Measurements from ENCODE around the gene TEX2.
"Not testable (repeated sequence)": the region's sequence is repeated elsewhere in the genome, so short reads cannot be mapped to it uniquely, and the experiment has no call there.

The TEX2 gene

DNA sequence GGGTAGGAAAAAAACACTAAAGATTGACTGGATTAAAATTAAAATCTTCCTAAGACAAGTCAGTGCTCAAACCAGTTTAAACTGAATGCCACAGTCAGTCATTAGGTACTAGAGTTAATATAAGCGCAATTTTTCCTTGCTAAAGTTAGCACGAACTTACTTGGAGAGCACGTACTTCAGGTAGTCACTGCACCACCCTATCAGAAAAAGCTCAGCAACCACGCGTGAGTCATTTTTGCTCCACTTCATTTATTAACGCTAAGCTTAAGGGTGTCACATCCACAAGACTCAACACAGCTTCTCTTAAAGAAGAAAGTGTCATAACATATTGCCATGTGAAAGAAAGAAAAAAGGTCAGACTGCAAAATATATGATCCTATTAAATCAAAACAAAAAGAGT, 53.1 kb downstream of the TEX2 start:
- no peaks in the 10 kb centered on the region for H3K4me1 ChIP-seq (ENCODE audit: low read length)
- TF ChIP-seq, protein P1, sequence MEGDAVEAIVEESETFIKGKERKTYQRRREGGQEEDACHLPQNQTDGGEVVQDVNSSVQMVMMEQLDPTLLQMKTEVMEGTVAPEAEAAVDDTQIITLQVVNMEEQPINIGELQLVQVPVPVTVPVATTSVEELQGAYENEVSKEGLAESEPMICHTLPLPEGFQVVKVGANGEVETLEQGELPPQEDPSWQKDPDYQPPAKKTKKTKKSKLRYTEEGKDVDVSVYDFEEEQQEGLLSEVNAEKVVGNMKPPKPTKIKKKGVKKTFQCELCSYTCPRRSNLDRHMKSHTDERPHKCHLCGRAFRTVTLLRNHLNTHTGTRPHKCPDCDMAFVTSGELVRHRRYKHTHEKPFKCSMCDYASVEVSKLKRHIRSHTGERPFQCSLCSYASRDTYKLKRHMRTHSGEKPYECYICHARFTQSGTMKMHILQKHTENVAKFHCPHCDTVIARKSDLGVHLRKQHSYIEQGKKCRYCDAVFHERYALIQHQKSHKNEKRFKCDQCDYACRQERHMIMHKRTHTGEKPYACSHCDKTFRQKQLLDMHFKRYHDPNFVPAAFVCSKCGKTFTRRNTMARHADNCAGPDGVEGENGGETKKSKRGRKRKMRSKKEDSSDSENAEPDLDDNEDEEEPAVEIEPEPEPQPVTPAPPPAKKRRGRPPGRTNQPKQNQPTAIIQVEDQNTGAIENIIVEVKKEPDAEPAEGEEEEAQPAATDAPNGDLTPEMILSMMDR (IDR thresholded peaks at IDR 0.05; ENCODE audit: low read depth, low read length), result no peak
- TF ChIP-seq EZH2phosphoT487 (IDR thresholded peaks at IDR 0.05; ENCODE audit: low read depth), result no peak
- no peak overlapping the region for H2AFZ ChIP-seq (ENCODE audit: low read depth, low read length)
- no peaks in the 10 kb centered on the region for H3K79me2 ChIP-seq (ENCODE audit: low read length)
- peaks cover 3% of the 10 kb centered on the region for H3K36me3 ChIP-seq (replicated peaks; ENCODE audit: low read depth, low read length)
- H3K9ac ChIP-seq (ENCODE audit: low read length), result no peak overlapping the region
- H3K4me3 ChIP-seq (ENCODE audit: low read length), result no peak overlapping the region
- no peak overlapping the region for H3K27ac ChIP-seq (ENCODE audit: low read length)
- H4K20me1 ChIP-seq (ENCODE audit: insufficient read depth, low read length), result no peaks in the 10 kb centered on the region
- no peaks in the 10 kb centered on the region for H3K9me3 ChIP-seq (ENCODE audit: insufficient read depth, low read length)
- no peaks in the 10 kb centered on the region for H3K27me3 ChIP-seq (ENCODE audit: low read depth, low read length)
- no peak overlapping the region for H3K4me2 ChIP-seq (ENCODE audit: low read length)

- Histone ChIP-seq H3K9ac (ENCODE audit: low read length) (no peak overlapping the region), H3K27ac (ENCODE audit: low read length) (no peak overlapping the region), H3K4me1 (ENCODE audit: low read length) (no peaks in the 10 kb centered on the region), H3K4me2 (ENCODE audit: low read length) (no peak overlapping the region), H3K9me3 (ENCODE audit: insufficient read depth, low read length) (no peaks in the 10 kb centered on the region), H3K79me2 (ENCODE audit: low read length) (no peaks in the 10 kb centered on the region), H4K20me1 (ENCODE audit: insufficient read depth, low read length) (no peaks in the 10 kb centered on the region), H2AFZ (ENCODE audit: low read depth, low read length) (no peak overlapping the region), H3K27me3 (ENCODE audit: low read depth, low read length) (no peaks in the 10 kb centered on the region), H3K36me3 (replicated peaks; ENCODE audit: low read depth, low read length) (peaks cover 3% of the 10 kb centered on the region), H3K4me3 (ENCODE audit: low read length) (no peak overlapping the region)
- TF ChIP-seq, protein P1 (IDR thresholded peaks at IDR 0.05; ENCODE audit: low read depth, low read length), result no peak
- TF ChIP-seq EZH2phosphoT487 (IDR thresholded peaks at IDR 0.05; ENCODE audit: low read depth), result no peak
Observed at GRCh38 chr17:64209356-64209941, 53.6 kb downstream of the TEX2 start.

DNA sequence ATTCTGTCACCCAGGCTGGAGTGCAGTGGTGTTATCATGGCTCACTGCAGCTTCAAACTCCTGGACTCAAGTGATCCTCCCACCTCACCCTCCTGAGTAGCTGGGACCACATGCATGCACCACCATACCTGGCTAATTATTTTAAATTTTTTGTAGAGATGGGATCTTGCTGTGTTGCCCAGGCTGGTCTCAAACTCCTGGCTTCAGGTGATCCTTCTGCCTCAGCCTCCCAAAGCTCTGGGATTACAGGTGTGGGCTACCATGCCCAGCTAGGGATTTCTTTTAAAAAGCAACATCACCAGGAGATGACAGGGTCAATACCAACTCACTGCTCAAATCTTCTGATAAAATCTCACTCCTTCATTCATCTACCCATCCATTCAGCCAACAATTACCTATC, 54.4 kb downstream of the TEX2 start:
- not testable (repeated sequence) for H3K9me3 ChIP-seq (ENCODE audit: insufficient read depth, low read length); H3K9ac ChIP-seq (ENCODE audit: low read length); H3K4me3 ChIP-seq (ENCODE audit: low read length); H2AFZ ChIP-seq (ENCODE audit: low read depth, low read length); H3K27me3 ChIP-seq (ENCODE audit: low read depth, low read length); H3K4me1 ChIP-seq (ENCODE audit: low read length); H3K27ac ChIP-seq (ENCODE audit: low read length); H4K20me1 ChIP-seq (ENCODE audit: insufficient read depth, low read length); H3K79me2 ChIP-seq (ENCODE audit: low read length); H3K4me2 ChIP-seq (ENCODE audit: low read length); H3K36me3 ChIP-seq (replicated peaks; ENCODE audit: low read depth, low read length)

DNA sequence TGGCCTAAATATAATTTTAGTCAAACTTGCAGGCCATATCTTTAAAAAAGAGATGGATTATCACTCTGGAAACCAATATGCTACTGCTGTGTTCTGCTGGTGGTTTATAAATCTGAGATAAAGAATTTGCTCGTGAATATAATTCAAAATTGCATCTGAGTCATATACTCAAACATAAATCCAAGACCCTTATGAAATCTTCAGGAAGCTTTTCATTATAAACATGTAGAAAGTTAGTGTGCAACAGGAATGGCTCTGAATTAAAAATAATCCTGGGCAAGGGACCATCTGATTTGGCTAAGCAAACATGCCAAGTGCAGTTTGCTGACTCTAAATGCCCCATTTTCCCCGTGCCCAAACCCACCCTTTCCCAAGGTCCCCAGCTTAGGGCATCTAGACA, 57.3 kb downstream of the TEX2 start:
- Histone ChIP-seq H3K27ac (ENCODE audit: low read length) (no peak overlapping the region), H3K4me1 (ENCODE audit: low read length) (no peaks in the 10 kb centered on the region), H3K36me3 (replicated peaks; ENCODE audit: low read depth, low read length) (no peaks in the 10 kb centered on the region), H3K4me3 (ENCODE audit: low read length) (no peak overlapping the region), H3K9me3 (ENCODE audit: insufficient read depth, low read length) (no peaks in the 10 kb centered on the region), H3K79me2 (ENCODE audit: low read length) (no peaks in the 10 kb centered on the region), H3K4me2 (ENCODE audit: low read length) (no peak overlapping the region), H4K20me1 (ENCODE audit: insufficient read depth, low read length) (no peaks in the 10 kb centered on the region), H2AFZ (ENCODE audit: low read depth, low read length) (no peak overlapping the region), H3K9ac (ENCODE audit: low read length) (no peak overlapping the region), H3K27me3 (ENCODE audit: low read depth, low read length) (no peaks in the 10 kb centered on the region)
- TF ChIP-seq EZH2phosphoT487 (IDR thresholded peaks at IDR 0.05; ENCODE audit: low read depth), result no peak
- TF ChIP-seq, protein P1 (IDR thresholded peaks at IDR 0.05; ENCODE audit: low read depth, low read length), result no peak

GRCh38 chr17:64203630-64204029, 59.4 kb downstream of the TEX2 start:
- Histone ChIP-seq H3K4me3 (ENCODE audit: low read length) (no peak overlapping the region), H3K4me2 (ENCODE audit: low read length) (no peak overlapping the region), H3K4me1 (ENCODE audit: low read length) (no peaks in the 10 kb centered on the region), H3K9ac (ENCODE audit: low read length) (no peak overlapping the region), H3K27ac (ENCODE audit: low read length) (no peak overlapping the region), H3K27me3 (ENCODE audit: low read depth, low read length) (no peaks in the 10 kb centered on the region), H2AFZ (ENCODE audit: low read depth, low read length) (no peak overlapping the region), H3K36me3 (replicated peaks; ENCODE audit: low read depth, low read length) (no peaks in the 10 kb centered on the region), H4K20me1 (ENCODE audit: insufficient read depth, low read length) (no peaks in the 10 kb centered on the region), H3K9me3 (ENCODE audit: insufficient read depth, low read length) (no peaks in the 10 kb centered on the region), H3K79me2 (ENCODE audit: low read length) (no peaks in the 10 kb centered on the region)
- TF ChIP-seq, protein P1 (IDR thresholded peaks at IDR 0.05; ENCODE audit: low read depth, low read length), result no peak
- no peak for TF ChIP-seq EZH2phosphoT487 (IDR thresholded peaks at IDR 0.05; ENCODE audit: low read depth)

Measured in OCI-LY3 (cell line).